Body of pancreas (tissue), 4 donors: ENCODE results near the gene IKZF5.

Experiments
- CTCF ChIP-seq, 7 experiments: fragments of 450-650 bp in 4 of 7; fragments of 200-600 bp in 3 of 7; sonication (generic) in 3 of 7; IDR thresholded peaks; one replicate each; pipeline ENCODE4 v1.5.1; 2016 to 2019; ENCODE audit warnings: antibody characterized with exemption in 7 of 7
- POLR2A ChIP-seq, 3 donors: fragments of 450-650 bp; IDR thresholded peaks; one replicate each; pipeline ENCODE4 v1.6.1; 2016; ENCODE audit warnings: antibody characterized with exemption in 3 of 3, mild to moderate bottlenecking in 2 of 3

GRCh38 chr10:123045961-123046731 is 37.6 kb upstream of the IKZF5 start:
- TF ChIP-seq POLR2A (IDR thresholded peaks at IDR 0.05) (no peak), CTCF (IDR thresholded peaks at IDR 0.05) (no peak)
